ENCODE data around the gene DNAAF1. TPM values are rescaled to one million over a fixed set of nuclear protein-coding genes. Genes with fewer than 3 reads are reported as not detected.

Gene DNAAF1
- total and polyA plus RNA-seq, 8 donors = 0.28 to 8.7 (median 0.50) TPM

DNA sequence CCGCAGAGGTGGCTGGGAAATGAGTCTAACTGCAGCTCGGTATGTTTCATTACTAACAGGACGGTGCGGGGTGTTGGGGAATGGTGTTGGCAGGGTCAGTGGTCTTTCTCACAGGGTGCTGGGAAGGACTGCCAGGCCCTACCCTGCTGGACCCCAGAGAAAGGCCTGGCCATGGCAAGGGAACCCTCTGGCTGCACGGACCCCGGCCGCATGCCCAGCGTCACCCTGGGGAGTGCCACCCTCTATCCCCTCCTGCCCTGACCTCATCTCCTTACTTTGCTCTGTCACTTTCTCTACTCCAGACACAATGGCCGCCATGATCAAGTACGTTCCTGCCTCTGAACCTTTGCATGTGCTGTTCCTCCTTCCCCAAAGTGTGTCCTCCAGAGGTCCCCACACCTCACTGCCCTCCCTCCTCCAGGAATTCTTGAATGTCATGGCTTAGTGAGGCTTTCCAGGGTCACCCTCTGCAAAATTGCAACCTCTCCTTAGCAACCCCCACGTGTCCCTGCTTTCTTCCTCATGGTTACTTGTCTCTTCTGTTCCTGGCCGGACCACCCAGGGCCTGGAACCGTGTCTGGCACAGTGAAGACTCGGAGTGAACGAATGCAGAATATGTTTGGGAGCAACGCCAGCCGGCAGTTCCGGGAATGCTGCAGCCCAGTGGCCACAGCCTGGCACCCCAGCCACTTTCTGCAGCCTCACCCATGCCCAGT is 61.0 kb downstream of the DNAAF1 start:
- TF ChIP-seq, protein P1, sequence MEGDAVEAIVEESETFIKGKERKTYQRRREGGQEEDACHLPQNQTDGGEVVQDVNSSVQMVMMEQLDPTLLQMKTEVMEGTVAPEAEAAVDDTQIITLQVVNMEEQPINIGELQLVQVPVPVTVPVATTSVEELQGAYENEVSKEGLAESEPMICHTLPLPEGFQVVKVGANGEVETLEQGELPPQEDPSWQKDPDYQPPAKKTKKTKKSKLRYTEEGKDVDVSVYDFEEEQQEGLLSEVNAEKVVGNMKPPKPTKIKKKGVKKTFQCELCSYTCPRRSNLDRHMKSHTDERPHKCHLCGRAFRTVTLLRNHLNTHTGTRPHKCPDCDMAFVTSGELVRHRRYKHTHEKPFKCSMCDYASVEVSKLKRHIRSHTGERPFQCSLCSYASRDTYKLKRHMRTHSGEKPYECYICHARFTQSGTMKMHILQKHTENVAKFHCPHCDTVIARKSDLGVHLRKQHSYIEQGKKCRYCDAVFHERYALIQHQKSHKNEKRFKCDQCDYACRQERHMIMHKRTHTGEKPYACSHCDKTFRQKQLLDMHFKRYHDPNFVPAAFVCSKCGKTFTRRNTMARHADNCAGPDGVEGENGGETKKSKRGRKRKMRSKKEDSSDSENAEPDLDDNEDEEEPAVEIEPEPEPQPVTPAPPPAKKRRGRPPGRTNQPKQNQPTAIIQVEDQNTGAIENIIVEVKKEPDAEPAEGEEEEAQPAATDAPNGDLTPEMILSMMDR (IDR thresholded peaks at IDR 0.05) = no peak
- no peak overlapping the region for H3K4me3 ChIP-seq
- no peak overlapping the region for H3K27ac ChIP-seq
- H3K4me1 ChIP-seq = no peaks in the 10 kb centered on the region
- no peaks in the 10 kb centered on the region for H3K9me3 ChIP-seq
- ATAC-seq = no peak
- no peak for DNase-seq
- H3K27me3 ChIP-seq = no peaks in the 10 kb centered on the region
- no peak for FAIRE-seq
- no peaks in the 10 kb centered on the region for H3K36me3 ChIP-seq
- 71 to 79% methylated on average over 18 of the region's 18 CpGs for WGBS, 2 donors
- intact Hi-C loops (cut with DNase I) = no loop called here

DNA sequence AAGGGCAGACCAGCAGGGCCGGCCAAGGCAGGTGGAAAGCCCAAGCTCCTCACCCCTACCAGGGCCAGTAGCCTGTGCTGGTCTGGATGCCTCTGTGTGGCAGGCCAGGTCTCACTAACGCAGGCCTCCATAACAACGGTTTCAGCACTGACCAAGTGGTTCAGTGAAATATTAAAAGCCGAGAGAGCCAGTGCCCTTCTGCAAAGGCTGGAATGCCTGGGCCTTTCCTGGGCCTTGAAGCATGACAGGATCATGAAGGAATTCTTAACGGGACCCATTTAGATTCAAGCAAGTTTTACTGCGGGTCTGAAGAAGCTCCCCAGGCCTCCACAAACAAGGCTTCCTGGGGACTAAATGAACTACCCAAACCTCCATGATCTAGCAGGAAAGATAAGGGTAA is 62.1 kb downstream of the DNAAF1 start:
- TF ChIP-seq, protein P1 (IDR thresholded peaks at IDR 0.05) = no peak
- Histone ChIP-seq H3K4me3 (no peak overlapping the region), H3K27me3 (no peaks in the 10 kb centered on the region), H3K9me3 (no peaks in the 10 kb centered on the region), H3K36me3 (no peaks in the 10 kb centered on the region), H3K4me1 (no peaks in the 10 kb centered on the region), H3K27ac (no peak overlapping the region)
- FAIRE-seq (no peak), ATAC-seq (no peak), DNase-seq (no peak)
- intact Hi-C loops (cut with DNase I) = no loop called here
- 58 to 64% methylated on average over 6 of the region's 6 CpGs for WGBS, 2 donors

GRCh38 chr16:84207879-84208278 is 62.8 kb downstream of the DNAAF1 start:
- no peak for ATAC-seq
- Histone ChIP-seq H3K36me3 (no peaks in the 10 kb centered on the region), H3K27me3 (no peaks in the 10 kb centered on the region), H3K27ac (no peak overlapping the region), H3K9me3 (no peaks in the 10 kb centered on the region), H3K4me3 (no peak overlapping the region), H3K4me1 (no peaks in the 10 kb centered on the region)
- DNase-seq = no peak
- 68 to 73% methylated on average over 8 of the region's 8 CpGs for WGBS, 2 donors
- intact Hi-C loops (cut with DNase I) = no loop called here
- TF ChIP-seq, protein P1 (IDR thresholded peaks at IDR 0.05) = no peak
- no peak for FAIRE-seq

GRCh38 chr16:84209989-84210388 is 64.9 kb downstream of the DNAAF1 start:
- Histone ChIP-seq H3K4me3 (no peak overlapping the region), H3K27ac (no peak overlapping the region), H3K4me1 (no peaks in the 10 kb centered on the region), H3K36me3 (no peaks in the 10 kb centered on the region), H3K27me3 (no peaks in the 10 kb centered on the region), H3K9me3 (no peaks in the 10 kb centered on the region)
- intact Hi-C loops (cut with DNase I) = no loop called here
- no peak for ATAC-seq
- no peak for FAIRE-seq
- DNase-seq = no peak
- TF ChIP-seq, protein P1 (IDR thresholded peaks at IDR 0.05) = no peak
- 56 to 77% methylated on average over 2 of the region's 2 CpGs for WGBS, 2 donors

- intact Hi-C loops (cut with DNase I) = no loop called here
- no peaks in the 10 kb centered on the region for H3K36me3 ChIP-seq
- no peak for DNase-seq
- no peaks in the 10 kb centered on the region for H3K9me3 ChIP-seq
- H3K27ac ChIP-seq = no peak overlapping the region
- no peak for FAIRE-seq
- TF ChIP-seq, protein P1 (IDR thresholded peaks at IDR 0.05) = no peak
- no peak for ATAC-seq
- no peak overlapping the region for H3K4me3 ChIP-seq
- H3K4me1 ChIP-seq = no peaks in the 10 kb centered on the region
- H3K27me3 ChIP-seq = no peaks in the 10 kb centered on the region
- WGBS, 2 donors = 44 to 52% methylated on average over 4 of the region's 4 CpGs
Observed at GRCh38 chr16:84212154-84212553, 67.0 kb downstream of the DNAAF1 start.

Data from pancreas (tissue), 10 donors.